Karpas-422 (cell line): ENCODE results near the gene GDF9. TPM values are rescaled to one million over a fixed set of nuclear protein-coding genes. Genes with fewer than 3 reads are reported as not detected.
A peak's percentile ranks its signal among the peaks of the same experiment; 100 is the strongest.

Experiments
- DNase-seq: peaks from one replicate; pipeline ENCODE4 v3.0.0-alpha.2; 2015
- H2AFZ ChIP-seq: fragments of 200-600 bp; sonication (generic); 2 replicates; pipeline ENCODE4 v1.6.1; 2014; ENCODE audit warnings: antibody characterized with exemption, low read length, mixed read lengths
- H3K27ac ChIP-seq: fragments of 200-600 bp; sonication (generic); 2 replicates; pipeline ENCODE4 v1.5.1; 2014; ENCODE audit warnings: mild to moderate bottlenecking, low read length, moderate library complexity
- H3K27me3 ChIP-seq: fragments of 200-600 bp; sonication (generic); 2 replicates; pipeline ENCODE4 v1.6.1; 2014; ENCODE audit warnings: low read length, mixed read lengths
- H3K36me3 ChIP-seq: fragments of 200-600 bp; sonication (generic); 2 replicates; pipeline ENCODE4 v1.6.1; 2014; ENCODE audit warnings: low read length, mixed read lengths; ENCODE audit not compliant: insufficient read depth
- H3K4me1 ChIP-seq: fragments of 200-600 bp; sonication (generic); 2 replicates; pipeline ENCODE4 v1.6.1; 2014; ENCODE audit warnings: mild to moderate bottlenecking, low read length, mixed read lengths
- H3K4me2 ChIP-seq: fragments of 200-600 bp; sonication (generic); 2 replicates; pipeline ENCODE4 v1.6.1; 2014; ENCODE audit warnings: low read length, low read depth, mild to moderate bottlenecking; ENCODE audit not compliant: poor library complexity, severe bottlenecking
- H3K4me3 ChIP-seq: fragments of 200-600 bp; sonication (generic); 2 replicates; pipeline ENCODE4 v1.5.1; 2014; ENCODE audit warnings: mild to moderate bottlenecking, antibody characterized with exemption, low read length, mixed read lengths
- H3K79me2 ChIP-seq: fragments of 200-600 bp; sonication (generic); 2 replicates; pipeline ENCODE4 v1.6.1; 2014; ENCODE audit warnings: mild to moderate bottlenecking, low read length, mixed read lengths
- H3K9ac ChIP-seq: fragments of 200-600 bp; sonication (generic); 2 replicates; pipeline ENCODE4 v1.6.0; 2014; ENCODE audit warnings: low read length
- H3K9me2 ChIP-seq: fragments of 200-600 bp; sonication (generic), shearing (Covaris generic); replicated peaks from 2 replicates; pipeline ENCODE4 v1.6.0; 2014; ENCODE audit warnings: mild to moderate bottlenecking, low read length, moderate library complexity; ENCODE audit not compliant: insufficient read depth
- H3K9me3 ChIP-seq: fragments of 300-700, 200-600 bp; sonication (generic); 2 replicates; pipeline ENCODE4 v1.6.1; 2014; ENCODE audit warnings: low read length, mixed read lengths
- H4K20me1 ChIP-seq: fragments of 200-600 bp; sonication (generic); 2 replicates; pipeline ENCODE4 v1.6.1; 2014; ENCODE audit warnings: mild to moderate bottlenecking, antibody characterized with exemption, low read length, low read depth; ENCODE audit not compliant: insufficient read depth
- total RNA-seq: library from RNA; depleted of rRNA; stranded (reverse); fragments of >200 nt; shearing (Covaris generic); gene quantifications from 2 replicates; pipeline ENCODE4 v1.2.3, GENCODE V29; 2014; ENCODE audit warnings: low replicate concordance

Gene GDF9
- total RNA-seq, 1 experiment from 2014 or later: 1.2 TPM

DNA sequence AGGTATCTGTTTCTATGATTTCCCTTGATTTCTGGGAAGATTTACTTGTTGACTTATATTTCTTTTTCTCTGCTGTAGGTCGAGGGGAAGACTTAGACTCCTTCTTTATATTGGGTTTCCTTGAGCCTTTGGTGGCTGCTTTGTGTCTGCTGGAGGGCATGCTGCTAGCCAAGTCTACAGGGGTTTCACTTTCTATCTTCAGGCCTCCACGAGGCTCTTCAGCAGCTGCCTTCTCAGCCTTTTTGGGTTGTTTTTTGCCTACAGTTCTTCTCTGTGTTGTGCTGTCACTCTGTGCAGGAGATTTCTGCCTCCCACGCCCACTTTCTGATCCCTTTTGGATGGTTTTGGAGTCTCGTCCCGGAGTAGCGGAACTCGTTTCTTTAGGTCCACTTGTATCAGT lies 30.4 kb upstream of the GDF9 start:
- H3K36me3 ChIP-seq: peaks cover 55% of the 10 kb centered on the region
- no peak overlapping the region for H2AFZ ChIP-seq
- no peak overlapping the region for H3K9ac ChIP-seq
- H3K4me3 ChIP-seq: no peak overlapping the region
- DNase-seq: no peak
- no peaks in the 10 kb centered on the region for H3K27me3 ChIP-seq
- peaks cover 31% of the 10 kb centered on the region for H3K79me2 ChIP-seq
- H4K20me1 ChIP-seq: no peaks in the 10 kb centered on the region
- H3K4me2 ChIP-seq: no peak overlapping the region
- no peak overlapping the region for H3K27ac ChIP-seq
- H3K9me2 ChIP-seq: no peaks in the 10 kb centered on the region
- no peaks in the 10 kb centered on the region for H3K9me3 ChIP-seq
- peaks cover 20% of the 10 kb centered on the region for H3K4me1 ChIP-seq

DNA sequence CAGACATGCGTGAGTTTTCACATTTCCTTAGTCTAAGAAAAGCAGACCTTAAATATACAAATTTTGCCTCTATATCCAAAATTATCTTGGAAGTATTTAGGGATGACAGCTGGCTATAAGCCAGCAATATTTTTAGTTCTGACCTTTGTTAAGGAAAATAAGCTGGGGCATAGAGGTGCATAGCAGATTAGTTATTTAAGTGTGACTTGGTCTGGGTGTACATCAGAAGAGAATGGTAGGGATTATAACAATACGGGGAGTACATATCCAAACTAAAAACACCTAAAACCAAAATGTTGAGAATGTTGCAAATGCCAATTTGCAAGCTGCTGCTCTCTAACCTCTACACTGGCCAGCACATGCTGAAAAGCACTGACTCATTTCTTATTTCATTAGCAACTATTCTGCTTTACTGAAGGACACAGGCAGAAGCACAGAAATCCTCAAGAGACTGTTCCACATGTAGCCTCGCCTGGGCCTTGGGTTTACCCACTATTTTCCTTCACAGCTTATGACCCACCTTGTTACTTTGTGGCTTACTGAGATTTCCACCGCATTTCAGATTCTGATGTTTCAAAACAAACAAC lies 29.5 kb upstream of the GDF9 start:
- H3K9ac ChIP-seq: no peak overlapping the region
- no peak overlapping the region for H3K4me3 ChIP-seq
- H3K9me3 ChIP-seq: no peaks in the 10 kb centered on the region
- no peak overlapping the region for H3K4me2 ChIP-seq
- peaks cover 15% of the 10 kb centered on the region for H3K4me1 ChIP-seq
- no peak for DNase-seq
- no peaks in the 10 kb centered on the region for H3K27me3 ChIP-seq
- H3K9me2 ChIP-seq: no peaks in the 10 kb centered on the region
- peaks cover 25% of the 10 kb centered on the region for H3K79me2 ChIP-seq
- no peaks in the 10 kb centered on the region for H4K20me1 ChIP-seq
- H2AFZ ChIP-seq: no peak overlapping the region
- H3K27ac ChIP-seq: no peak overlapping the region
- H3K36me3 ChIP-seq: peaks cover 55% of the 10 kb centered on the region

- Histone ChIP-seq H3K27ac (no peak overlapping the region), H4K20me1 (no peaks in the 10 kb centered on the region), H3K27me3 (no peaks in the 10 kb centered on the region), H3K9me3 (no peaks in the 10 kb centered on the region), H3K4me3 (no peak overlapping the region), H3K36me3 (peaks cover 61% of the 10 kb centered on the region), H3K9ac (no peak overlapping the region), H3K4me2 (no peak overlapping the region), H3K4me1 (peaks cover 35% of the 10 kb centered on the region), H3K9me2 (no peaks in the 10 kb centered on the region), H2AFZ (no peak overlapping the region), H3K79me2 (peaks cover 13% of the 10 kb centered on the region; the same call in 1 of the 2 replicates)
- no peak for DNase-seq
These were observed 24.5 kb upstream of the GDF9 start for GRCh38 chr5:132890817-132891216.

GRCh38 chr5:132889501-132889900 lies 23.2 kb upstream of the GDF9 start:
- Histone ChIP-seq H4K20me1 (no peaks in the 10 kb centered on the region), H3K9me3 (no peaks in the 10 kb centered on the region), H3K9me2 (no peaks in the 10 kb centered on the region), H2AFZ (no peak overlapping the region), H3K27ac (no peak overlapping the region), H3K27me3 (no peaks in the 10 kb centered on the region), H3K36me3 (peaks cover 50% of the 10 kb centered on the region; the same call in 1 of the 2 replicates), H3K9ac (no peak overlapping the region), H3K4me3 (no peak overlapping the region), H3K4me2 (no peak overlapping the region), H3K4me1 (peaks cover 33% of the 10 kb centered on the region), H3K79me2 (peaks cover 5% of the 10 kb centered on the region; the same call in 1 of the 2 replicates)
- no peak for DNase-seq

GRCh38 chr5:132887283-132887682 lies 21.0 kb upstream of the GDF9 start:
- Histone ChIP-seq H3K4me3 (no peak overlapping the region), H3K4me2 (peak overlapping the region; percentile 44), H3K79me2 (no peaks in the 10 kb centered on the region), H3K36me3 (peaks cover 36% of the 10 kb centered on the region; the same call in 1 of the 2 replicates), H2AFZ (no peak overlapping the region), H3K9me3 (no peaks in the 10 kb centered on the region), H3K4me1 (peaks cover 30% of the 10 kb centered on the region), H3K27me3 (no peaks in the 10 kb centered on the region), H3K9me2 (no peaks in the 10 kb centered on the region), H4K20me1 (no peaks in the 10 kb centered on the region), H3K9ac (no peak overlapping the region), H3K27ac (peak overlapping the region; percentile 19)
- no peak for DNase-seq

- H4K20me1 ChIP-seq: no peaks in the 10 kb centered on the region
- no peak overlapping the region for H3K27ac ChIP-seq
- no peaks in the 10 kb centered on the region for H3K79me2 ChIP-seq
- H3K27me3 ChIP-seq: no peaks in the 10 kb centered on the region
- H3K9me3 ChIP-seq: no peaks in the 10 kb centered on the region
- peak; percentile 80 for DNase-seq
- peaks cover 37% of the 10 kb centered on the region; the same call in 1 of the 2 replicates for H3K36me3 ChIP-seq
- peaks cover 30% of the 10 kb centered on the region for H3K4me1 ChIP-seq
- H3K9me2 ChIP-seq: no peaks in the 10 kb centered on the region
- peak overlapping the region; percentile 16; the same call in 1 of the 2 replicates for H3K4me3 ChIP-seq
- H3K9ac ChIP-seq: no peak overlapping the region
- no peak overlapping the region for H2AFZ ChIP-seq
- peak overlapping the region; percentile 44 for H3K4me2 ChIP-seq
These were observed 20.0 kb upstream of the GDF9 start for GRCh38 chr5:132886064-132886823.

DNA sequence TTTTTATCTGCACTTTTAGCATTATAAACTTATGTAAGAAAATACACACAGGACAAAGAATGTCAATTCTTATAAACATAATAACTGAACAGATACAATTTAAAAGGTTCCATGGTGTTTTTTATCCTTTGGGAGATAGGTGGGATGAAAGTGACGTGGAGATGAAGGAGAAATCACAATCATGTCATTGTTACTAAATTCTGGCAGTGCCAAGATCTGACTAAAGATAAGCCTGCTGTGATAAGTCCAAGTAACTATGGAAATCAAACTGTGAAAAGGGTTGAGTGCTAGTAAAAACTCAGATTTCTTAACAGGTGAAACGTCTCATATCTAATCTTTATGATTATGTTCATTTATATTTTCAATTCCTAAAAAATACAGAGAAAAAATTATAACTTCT lies 18.3 kb upstream of the GDF9 start:
- DNase-seq: no peak
- H3K9me2 ChIP-seq: no peaks in the 10 kb centered on the region
- H3K36me3 ChIP-seq: peaks cover 48% of the 10 kb centered on the region; the same call in 1 of the 2 replicates
- no peaks in the 10 kb centered on the region for H3K27me3 ChIP-seq
- no peak overlapping the region for H3K4me3 ChIP-seq
- no peaks in the 10 kb centered on the region for H3K9me3 ChIP-seq
- H3K9ac ChIP-seq: no peak overlapping the region
- H4K20me1 ChIP-seq: no peaks in the 10 kb centered on the region
- H3K79me2 ChIP-seq: no peaks in the 10 kb centered on the region
- H3K27ac ChIP-seq: no peak overlapping the region
- no peak overlapping the region for H3K4me2 ChIP-seq
- peaks cover 30% of the 10 kb centered on the region for H3K4me1 ChIP-seq
- no peak overlapping the region for H2AFZ ChIP-seq

DNA sequence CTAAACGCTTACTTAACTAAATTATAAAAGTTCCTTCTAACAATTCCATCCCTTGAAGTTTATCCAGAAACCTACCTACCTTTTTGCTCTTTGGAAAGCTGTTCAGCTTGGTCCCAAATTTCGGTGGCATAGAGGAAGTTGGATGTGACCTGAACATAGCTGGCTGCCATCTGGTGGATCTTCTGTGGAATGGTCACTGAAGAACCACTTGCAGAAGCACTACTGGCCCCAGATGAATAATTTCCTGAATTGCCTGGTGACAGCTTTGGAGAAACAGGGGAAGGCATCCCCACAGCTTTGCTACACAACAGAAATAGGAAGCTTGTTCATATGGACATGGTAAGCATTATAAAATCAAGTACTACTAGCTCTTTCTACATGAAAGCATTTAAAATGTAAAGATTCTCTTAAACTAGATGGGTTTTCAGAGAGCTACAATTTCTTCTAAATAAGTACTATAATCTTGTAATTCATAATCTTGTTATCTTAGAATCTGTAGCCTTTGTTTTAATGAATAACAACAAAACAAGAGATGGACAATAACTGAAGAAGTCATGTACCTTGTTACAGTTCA lies 17.1 kb upstream of the GDF9 start:
- Histone ChIP-seq H3K27ac (no peak overlapping the region), H3K36me3 (peaks cover 42% of the 10 kb centered on the region; the same call in 1 of the 2 replicates), H3K4me2 (no peak overlapping the region), H3K79me2 (no peaks in the 10 kb centered on the region), H4K20me1 (no peaks in the 10 kb centered on the region), H3K9me2 (no peaks in the 10 kb centered on the region), H2AFZ (no peak overlapping the region), H3K4me1 (peaks cover 29% of the 10 kb centered on the region), H3K9ac (no peak overlapping the region), H3K4me3 (no peak overlapping the region), H3K9me3 (no peaks in the 10 kb centered on the region), H3K27me3 (no peaks in the 10 kb centered on the region)
- DNase-seq: peak; percentile 80
